NCI-H146 (cell line): ENCODE data around the gene TRAF6.
A peak's percentile ranks its signal among the peaks of the same experiment; 100 is the strongest.
"Not testable (repeated sequence)": the region's sequence is repeated elsewhere in the genome, so short reads cannot be mapped to it uniquely, and the experiment has no call there.

Source experiments
- DNase-seq: peaks from one replicate; lab custom pipeline; 2025; lab: John Stamatoyannopoulos, UW

The TRAF6 gene, protein sequence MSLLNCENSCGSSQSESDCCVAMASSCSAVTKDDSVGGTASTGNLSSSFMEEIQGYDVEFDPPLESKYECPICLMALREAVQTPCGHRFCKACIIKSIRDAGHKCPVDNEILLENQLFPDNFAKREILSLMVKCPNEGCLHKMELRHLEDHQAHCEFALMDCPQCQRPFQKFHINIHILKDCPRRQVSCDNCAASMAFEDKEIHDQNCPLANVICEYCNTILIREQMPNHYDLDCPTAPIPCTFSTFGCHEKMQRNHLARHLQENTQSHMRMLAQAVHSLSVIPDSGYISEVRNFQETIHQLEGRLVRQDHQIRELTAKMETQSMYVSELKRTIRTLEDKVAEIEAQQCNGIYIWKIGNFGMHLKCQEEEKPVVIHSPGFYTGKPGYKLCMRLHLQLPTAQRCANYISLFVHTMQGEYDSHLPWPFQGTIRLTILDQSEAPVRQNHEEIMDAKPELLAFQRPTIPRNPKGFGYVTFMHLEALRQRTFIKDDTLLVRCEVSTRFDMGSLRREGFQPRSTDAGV

DNA sequence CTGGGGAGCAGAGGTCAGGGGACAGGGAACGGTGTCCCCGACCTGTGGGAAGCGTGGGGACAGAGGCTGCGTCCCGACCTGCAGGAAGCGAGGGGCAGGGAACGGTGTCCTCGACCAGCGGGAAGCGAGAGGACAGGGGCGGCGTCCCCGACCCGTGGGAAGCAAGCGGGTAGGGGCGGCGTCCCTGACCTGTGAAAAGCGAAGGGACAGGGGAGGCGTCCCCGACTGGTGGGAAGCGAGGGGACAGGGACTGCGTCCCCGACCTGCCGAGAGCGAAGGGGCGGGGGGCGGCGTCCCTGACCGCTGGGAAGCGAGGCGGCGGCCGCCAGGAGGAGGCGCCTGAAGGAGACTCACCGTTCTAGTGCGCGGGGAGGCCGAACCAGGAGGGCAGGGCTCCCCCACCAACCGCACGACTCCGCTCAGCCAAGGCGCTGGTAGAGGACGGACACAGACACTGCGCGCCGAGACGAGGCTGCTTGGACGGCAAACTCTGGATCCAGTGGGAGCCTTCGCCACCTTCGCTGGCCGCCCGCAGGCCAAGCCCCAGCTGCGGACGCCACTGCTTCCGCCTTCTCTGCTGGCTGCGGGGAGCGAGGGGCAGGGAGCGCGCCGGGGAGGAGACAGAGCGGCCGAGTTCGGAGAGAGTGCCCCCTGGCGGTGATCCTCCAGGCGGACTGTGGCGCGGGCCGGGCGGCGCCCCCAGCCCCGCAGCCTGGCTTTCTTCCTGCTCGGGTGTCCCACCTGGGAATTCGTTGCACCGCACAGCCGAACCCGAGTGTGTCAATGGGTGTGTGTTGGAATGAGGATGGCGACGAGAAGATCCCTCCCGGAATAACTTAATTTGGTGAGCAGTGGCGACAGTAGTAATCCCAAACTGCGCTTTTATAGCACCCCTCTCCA lies at the start of gene TRAF6:
Gene TRAF6, minus strand, starts transcription at position 579 of the 900 bp plus-strand sequence. CDS start 8,757 bp downstream, outside the sequence.
- DNase-seq: peak; percentile 82

DNA sequence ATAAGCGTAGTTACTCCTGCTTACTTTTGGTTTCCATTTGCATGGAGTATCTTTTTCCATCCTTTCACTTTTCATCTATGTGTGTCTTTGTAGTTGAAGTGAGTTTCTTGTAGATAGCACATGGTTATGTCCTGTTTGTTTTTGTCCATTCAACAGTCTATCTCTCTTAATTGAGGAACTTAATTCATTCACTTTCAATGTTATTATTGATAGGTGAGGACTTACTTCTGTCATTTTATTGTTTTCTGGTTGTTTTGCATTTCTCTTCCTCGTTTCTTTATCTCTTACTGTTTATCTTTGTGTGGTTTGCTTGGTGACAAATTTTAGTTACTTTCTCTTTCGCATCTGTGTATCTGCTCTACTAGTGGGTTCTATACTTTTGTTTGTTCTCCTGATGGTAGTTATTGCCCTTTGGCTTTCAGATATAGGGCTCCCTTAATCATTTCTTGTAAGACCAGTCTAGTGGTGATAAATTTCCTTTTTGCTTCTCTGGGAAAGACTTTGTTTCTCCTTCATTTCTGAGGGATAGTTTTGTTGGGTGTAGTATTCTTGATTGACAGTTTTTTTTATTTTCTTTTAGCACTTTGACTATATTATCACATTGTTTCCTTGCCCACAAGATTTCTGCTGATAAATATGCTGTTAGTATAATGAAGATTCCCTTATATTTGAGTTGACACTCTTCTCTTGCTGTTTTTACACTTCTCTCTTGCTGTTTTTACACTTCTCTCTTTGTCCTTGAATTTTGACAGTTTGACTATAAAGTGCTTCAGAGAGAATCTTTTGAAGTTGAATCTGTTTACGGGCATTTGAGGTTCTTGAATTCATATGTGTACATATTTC lies 48.7 kb upstream of the TRAF6 start:
- no peak for DNase-seq

DNA sequence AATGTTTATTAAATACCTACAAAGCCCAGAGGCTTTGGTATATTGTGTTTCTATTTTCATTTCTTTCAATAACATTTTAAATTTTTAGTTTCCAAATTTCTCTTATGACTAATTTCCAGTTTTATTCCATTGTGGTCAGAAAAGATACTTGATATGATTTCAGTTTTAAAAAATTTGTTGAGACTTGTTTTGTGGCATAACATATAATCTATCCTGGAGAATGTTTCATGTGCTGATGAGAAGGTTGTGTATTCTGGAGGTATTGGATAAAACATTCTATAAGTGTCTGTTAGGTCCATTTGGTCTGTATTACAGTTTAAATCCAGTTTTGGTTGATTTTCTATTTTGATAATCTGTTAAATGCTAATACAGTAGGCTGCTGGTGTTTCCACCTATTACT lies 47.9 kb upstream of the TRAF6 start:
- no peak for DNase-seq

DNA sequence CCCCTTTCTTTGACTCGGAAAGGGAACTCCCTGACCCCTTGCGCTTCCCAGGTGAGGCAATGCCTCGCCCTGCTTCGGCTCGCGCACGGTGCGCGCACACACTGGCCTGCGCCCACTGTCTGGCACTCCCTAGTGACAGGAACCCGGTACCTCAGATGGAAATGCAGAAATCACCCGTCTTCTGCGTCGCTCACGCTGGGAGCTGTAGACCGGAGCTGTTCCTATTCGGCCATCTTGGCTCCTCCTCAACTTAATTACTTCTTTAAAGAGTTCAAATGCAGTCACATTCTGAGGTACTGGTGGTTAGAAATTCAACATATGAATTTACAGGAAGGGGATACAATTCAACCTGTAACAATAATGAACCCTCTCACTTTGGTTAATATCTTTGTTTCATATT lies 47.3 kb upstream of the TRAF6 start:
- DNase-seq: peak; percentile 26

DNA sequence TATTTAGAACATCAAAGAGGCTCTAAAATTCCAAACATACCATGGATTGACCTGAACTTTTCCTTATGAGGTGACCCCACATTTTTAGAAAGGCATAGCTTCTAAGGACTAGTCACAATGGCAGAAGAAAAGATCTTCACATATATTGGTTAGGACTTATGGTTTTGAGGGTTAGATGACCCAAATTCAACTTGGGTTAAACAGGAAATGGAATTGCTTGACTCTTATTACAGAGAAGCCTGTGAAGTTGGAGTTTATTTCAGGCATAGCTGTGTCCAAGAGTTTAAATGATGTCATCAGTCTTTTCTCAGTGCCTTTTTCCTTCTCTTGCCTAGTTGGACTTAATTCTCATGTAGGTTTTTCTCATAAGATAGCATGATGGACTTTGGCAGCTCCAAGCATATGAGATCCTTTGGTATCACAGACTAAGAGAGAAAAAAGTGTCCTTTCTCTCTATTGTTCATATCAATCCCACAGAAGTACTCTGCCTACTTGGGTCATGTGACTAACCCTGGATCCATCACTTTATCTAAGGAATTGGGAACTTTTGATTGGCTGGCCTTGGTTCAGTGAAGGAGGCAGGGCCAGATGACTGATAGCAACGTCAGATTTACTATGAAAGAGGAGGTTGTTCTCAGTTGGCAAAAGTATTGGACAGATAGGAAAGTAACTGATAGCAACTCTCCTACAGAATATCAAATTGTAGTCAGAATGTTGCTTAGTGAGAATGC lies 40.5 kb upstream of the TRAF6 start:
- no peak for DNase-seq

DNA sequence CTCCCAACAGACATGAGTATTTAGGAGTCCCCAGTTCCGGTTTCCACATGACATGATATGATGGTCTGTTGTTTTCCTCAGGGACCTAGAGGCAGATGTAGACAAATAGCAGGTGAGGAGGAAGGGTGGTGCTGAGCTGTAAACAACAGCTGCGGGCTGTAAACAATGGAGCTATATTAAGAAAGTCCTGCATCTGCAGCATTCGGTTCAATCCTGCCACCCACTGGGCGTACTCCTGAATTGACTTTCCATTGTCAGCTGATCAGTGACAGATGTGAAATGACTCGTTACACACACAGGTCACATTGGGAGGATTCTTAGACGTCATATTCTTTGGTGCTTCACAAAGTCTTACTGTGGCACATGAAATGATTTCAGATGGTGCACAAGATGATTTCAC lies 30.9 kb upstream of the TRAF6 start:
- peak; percentile 51 for DNase-seq

DNA sequence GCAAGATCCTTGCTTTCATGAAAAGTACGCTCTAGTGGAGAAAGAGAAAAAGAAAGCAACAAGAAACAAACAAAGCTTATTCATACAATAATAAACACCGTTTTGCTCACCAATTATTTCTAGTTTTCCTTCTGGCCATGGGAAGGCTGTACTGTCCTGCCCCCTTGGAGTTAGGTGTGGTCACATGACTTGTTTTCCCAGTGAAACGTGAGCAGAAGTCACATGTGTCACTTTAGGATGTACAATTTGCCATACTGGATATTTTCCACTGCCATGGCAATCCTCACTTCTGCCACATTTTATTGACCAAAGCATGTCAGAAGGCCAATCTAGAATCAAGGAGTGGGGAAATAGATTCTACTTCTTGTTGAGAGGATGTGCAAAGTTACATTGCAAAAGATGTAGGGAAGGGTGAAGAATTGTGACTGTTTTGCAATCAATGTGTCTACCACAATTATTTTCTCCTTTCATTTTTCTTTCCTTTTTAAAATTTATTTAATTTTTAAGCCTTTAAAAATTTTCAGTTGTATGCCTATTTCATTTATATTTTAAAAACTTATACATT lies 24.3 kb upstream of the TRAF6 start:
- no peak for DNase-seq

DNA sequence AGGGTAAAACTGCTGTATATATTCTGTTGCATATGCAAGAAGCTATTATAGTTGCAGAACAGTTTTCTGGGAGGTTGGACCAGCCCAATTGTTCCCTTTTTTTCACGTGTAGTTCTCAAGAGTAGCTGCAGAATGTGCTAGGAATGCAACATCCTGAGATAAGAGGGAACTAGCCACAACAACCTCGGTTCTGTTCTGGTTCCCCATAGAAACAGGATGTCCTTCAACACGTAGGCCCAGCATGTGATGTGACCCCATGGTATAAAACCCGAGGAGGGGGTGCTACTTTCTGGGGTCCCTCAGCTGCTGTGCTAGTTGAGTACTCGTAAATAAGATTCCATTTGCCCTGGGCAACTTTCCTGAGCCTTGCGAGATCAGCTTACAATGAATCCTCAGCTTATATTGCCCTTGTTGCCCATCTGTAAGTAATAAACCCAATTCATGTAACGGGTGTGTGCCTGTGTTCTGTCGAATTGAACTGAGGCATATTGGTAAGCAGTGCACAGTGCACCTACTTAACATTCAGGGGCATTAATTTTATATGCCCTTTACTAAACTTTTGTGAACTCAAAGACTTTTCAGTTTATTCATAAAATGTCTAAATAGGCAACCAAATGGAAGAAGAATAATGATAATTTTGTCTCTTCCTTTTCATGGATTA lies 23.0 kb upstream of the TRAF6 start:
- no peak for DNase-seq

DNA sequence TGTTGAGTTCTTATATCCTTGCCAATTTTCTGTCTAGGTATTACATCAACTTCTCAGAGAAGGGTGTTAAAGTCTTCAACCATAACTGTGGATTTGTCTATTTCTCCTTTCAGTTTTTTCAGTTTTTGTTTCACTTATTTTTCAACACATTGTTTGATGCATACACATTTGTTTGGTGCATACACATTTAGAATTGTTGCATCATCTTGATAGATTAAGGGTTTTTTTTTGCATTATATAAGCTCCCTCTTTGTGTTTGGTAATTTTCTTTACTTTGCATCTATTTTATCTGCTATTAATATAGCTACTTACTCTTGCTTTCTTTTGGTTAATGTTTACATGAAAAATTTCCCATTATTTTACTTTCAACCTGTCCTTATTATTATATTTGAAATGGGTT lies 20.8 kb upstream of the TRAF6 start:
- DNase-seq: no peak

DNA sequence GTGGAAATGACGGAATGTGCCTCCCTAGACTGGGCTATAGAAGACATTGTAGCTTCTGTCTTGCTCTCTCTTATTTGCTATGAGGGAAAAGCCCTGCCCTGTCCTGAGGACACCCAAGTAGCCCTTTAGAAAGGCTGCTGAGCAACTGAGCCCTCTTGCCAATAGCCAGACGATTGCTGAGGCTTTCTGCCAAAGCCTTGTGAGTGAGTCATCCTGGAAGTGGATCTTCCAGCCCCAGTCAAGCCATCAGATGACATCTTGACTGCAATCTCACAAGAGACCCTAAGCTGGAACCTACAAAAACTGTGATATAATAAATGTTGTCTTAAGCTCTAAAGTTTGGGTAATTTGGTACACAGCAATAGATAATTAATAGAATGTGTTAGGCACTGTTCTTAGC lies 3.9 kb upstream of the TRAF6 start:
- no peak for DNase-seq

DNA sequence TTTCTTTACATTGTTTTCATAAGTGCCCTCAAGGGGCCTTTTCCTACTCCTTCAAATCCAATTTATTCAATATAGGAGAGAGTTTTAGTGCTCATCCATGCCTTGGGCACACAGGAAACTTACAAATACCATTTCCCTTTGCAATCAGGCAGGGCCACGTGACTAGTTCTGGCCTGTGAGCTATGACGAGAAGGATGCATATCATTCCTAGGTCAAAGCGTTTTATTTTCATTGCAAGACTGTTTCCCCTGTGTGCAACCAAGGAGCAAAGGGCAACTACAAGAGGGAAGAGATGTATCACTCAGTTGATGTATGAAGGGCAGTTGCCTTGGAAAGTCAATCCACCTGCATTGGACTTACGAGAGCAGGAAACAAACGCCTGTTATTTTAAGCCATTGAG lies 1.9 kb upstream of the TRAF6 start:
- DNase-seq: no peak

DNA sequence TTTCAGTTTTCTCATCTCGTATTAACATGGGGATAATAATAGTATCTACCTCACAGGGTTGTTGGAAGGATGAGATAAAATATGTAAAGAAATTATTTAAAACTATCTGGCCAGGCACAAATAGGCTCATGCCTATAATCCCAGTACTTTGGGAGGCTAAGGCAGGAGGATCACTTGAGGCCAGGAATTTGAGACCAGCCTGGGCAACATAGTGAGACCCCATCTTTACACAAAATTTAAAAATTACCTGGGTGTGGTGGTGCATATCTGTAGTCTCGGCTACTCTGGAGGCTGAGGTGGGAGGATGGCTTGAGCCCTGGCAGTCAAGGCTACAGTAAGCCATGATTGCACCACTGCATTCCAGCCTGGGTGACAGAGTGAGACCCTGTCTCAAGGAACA lies 990 bp upstream of the TRAF6 start:
- not testable (repeated sequence) for DNase-seq

DNA sequence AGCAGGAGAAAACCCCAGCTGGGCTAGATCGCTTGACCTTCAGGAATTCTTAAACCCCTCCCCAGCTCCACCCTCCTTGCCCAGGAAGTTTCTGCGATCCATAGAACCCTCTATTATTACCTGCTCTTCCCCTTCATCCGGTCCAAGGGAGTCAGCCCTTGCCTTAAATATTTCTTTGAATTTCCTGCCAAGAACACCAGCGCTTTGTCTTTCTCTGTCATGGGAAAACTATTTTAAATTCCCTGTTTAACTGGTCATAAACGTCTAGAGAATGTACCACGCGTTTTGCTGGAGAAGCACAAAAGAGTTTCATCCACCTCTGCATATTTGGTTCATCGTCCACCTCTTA lies 496 bp upstream of the TRAF6 start:
- DNase-seq: no peak

DNA sequence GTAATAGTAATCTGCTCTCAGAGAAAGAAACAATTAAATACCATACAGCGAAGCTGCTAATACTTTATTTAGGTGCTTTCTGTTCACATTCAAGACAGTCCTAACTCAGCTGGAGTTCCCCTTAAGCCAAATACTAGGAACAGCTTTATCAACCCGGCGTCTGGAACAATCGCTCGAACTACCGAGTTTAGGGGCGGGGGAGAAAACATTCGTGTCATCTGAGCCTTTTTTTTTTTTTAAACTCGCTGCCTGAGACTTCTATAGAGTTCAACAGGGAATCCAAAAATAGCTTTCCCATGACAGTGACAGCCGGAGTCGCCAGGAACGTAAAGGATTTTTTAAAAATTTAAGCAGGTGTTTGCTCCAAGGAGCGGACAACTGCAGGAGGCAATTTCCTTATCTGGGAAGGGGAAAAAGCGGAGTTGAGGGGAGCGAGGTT lies 852 bp downstream of the TRAF6 start:
- peak; percentile 22 for DNase-seq

DNA sequence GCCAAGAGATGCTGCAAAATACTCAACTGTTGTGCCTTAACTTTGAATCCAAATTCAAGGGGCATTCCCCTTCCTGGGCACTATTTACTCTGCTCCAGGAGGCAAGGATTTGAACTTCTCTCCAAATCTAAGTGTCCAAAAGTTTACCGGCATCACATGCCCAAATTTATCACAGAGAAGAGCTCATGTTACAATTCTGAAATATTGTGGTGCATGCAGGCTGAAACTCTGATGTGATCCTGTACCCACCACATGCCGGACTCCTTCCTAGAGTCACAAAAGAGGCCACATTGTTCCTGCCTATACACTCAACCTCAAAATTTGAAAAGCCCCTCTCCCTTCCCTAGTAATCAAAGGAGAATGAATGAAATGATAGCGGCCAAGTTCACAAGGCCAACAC lies 1.3 kb downstream of the TRAF6 start:
- no peak for DNase-seq

DNA sequence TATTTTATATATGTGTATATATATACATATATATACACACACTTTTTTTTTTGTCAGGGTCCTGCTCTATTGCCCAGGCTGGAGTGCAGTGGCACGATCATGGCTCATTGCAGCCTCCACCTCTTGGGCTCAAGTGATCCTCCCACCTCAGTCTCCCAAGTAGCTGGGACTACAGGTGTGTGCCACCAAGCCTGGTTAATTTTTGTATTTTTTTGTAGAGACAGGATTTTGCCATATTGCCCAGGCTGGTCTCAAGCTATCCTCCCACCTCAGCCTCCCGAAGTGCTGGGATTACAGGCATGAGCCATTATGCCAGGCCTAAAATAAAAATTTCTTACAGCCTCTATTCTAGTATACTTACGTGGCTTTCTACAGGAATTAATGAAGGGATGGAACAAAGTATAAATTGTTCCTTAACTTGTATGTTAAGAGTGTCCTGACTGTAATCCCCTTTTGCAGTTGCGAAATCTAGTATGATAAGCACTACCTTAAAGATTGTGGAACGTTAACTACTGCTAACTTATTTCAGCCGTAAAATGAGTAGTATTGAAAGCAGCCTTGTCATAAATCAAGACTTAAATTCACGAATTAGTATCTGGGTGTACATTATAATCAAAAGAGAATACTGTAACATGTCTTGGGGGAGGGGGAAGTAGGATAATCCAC lies 2.1 kb downstream of the TRAF6 start:
- no peak for DNase-seq

DNA sequence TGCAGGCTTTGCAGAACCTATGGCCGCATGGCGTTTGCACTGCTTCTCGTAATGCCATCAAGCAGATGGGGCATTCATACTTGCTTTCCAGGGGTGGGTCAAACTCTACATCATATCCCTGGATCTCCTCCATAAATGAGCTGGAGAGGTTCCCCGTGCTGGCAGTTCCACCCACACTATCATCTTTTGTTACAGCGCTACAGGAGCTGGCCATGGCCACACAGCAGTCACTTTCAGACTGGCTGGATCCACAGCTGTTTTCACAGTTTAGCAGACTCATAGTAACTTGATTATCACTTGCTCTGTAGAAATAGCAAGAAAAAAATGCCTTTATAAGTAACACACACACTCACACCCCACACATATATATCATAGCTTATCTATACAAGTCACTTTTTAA lies 8.8 kb downstream of the TRAF6 start:
- no peak for DNase-seq

DNA sequence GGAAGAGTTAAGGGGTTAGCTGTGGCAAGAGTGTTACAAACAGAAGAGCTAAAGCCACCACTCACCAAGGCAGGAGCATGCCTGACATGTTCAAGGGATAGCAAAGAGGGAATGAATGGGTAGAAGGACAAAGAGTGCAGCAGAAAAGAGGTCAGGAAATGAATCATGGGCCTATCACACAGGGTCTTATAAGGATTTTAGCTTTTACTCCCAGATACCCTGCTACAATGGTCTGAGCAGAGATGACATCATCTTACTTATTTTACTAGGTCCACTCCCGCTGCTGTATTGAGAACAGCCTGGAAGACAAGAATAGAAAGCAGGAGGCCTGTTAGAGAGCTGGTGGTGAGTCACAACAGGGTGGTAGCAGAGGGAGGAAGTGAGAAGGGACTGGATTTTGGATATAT lies 9.8 kb downstream of the TRAF6 start:
- DNase-seq: no peak

DNA sequence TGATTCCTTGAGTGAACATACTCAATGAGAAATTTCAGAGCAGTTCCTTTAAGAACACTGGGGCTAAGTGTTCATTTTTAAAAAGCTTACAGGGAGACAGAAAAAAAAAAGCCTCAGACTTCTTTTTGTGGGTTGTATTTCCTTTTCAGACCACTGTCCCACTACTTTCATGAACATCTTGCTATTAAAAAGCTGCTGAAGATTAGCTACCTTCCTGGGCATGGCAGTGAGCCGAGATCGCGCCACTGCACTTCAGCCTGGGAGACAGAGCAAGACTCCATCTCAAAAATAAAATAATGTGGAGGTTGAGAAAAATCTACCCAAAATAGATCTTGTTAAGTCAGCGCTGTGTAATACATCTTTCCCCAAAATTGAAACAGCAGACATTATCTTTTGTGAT lies 10.8 kb downstream of the TRAF6 start:
- no peak for DNase-seq

DNA sequence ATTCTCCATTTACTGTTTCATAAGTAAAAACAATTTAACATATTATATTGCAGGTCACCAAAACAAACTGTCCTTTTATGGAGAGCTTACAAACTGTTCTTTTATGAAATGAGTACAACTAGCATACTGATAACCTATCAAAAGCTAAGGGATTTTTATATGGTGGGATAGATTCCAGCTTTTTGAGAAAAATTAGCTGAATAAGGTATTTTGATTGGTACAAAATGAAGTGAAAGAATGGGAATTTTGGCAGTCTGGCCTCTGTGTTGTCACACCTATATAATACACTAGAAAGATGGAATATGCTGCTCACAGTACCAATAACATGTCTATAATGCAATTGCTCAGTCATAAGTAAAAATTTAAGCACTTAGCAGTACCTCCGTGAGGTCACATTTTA lies 11.4 kb downstream of the TRAF6 start:
- no peak for DNase-seq
